ENCODE results near the gene RAPGEF6.

RAPGEF6 gene

GRCh38 chr5:131396015-131396414 lies 239.0 kb downstream of the RAPGEF6 start:
- no peaks in the 10 kb centered on the region for H3K9me3 ChIP-seq (ENCODE audit: severe bottlenecking)
- no peak for DNase-seq
- H3K4me3 ChIP-seq (ENCODE audit: low read depth, low read length) = no peak overlapping the region
- no peaks in the 10 kb centered on the region for H3K27me3 ChIP-seq (ENCODE audit: insufficient read depth, low read depth, severe bottlenecking)
- H3K36me3 ChIP-seq = peaks cover 11% of the 10 kb centered on the region
- no peak for TF ChIP-seq CTCF (IDR thresholded peaks at IDR 0.05; ENCODE audit: low read depth, low read length)
- H3K27ac ChIP-seq = no peak overlapping the region

GRCh38 chr5:131394128-131394527 lies 240.9 kb downstream of the RAPGEF6 start:
- peaks cover 11% of the 10 kb centered on the region for H3K36me3 ChIP-seq

GRCh38 chr5:131393498-131393968 lies 241.5 kb downstream of the RAPGEF6 start:
- DNase-seq = no peak
- Histone ChIP-seq H3K27ac (no peak overlapping the region), H3K9me3 (ENCODE audit: severe bottlenecking) (no peaks in the 10 kb centered on the region), H3K4me3 (ENCODE audit: low read depth, low read length) (no peak overlapping the region), H3K36me3 (peaks cover 11% of the 10 kb centered on the region), H3K27me3 (ENCODE audit: insufficient read depth, low read depth, severe bottlenecking) (no peaks in the 10 kb centered on the region)
- TF ChIP-seq CTCF (IDR thresholded peaks at IDR 0.05; ENCODE audit: low read depth, low read length) = no peak

More at GRCh38 chr5:131394128-131394527, 240.9 kb downstream of the RAPGEF6 start:
- no peaks in the 10 kb centered on the region for H3K9me3 ChIP-seq (ENCODE audit: severe bottlenecking)
- no peak for TF ChIP-seq CTCF (IDR thresholded peaks at IDR 0.05; ENCODE audit: low read depth, low read length)
- H3K27ac ChIP-seq = no peak overlapping the region
- no peaks in the 10 kb centered on the region for H3K27me3 ChIP-seq (ENCODE audit: insufficient read depth, low read depth, severe bottlenecking)
- no peak overlapping the region for H3K4me3 ChIP-seq (ENCODE audit: low read depth, low read length)
- DNase-seq = no peak

GRCh38 chr5:131392466-131393095 lies 242.4 kb downstream of the RAPGEF6 start:
- H3K4me3 ChIP-seq (ENCODE audit: low read depth, low read length) = no peak overlapping the region
- no peak for DNase-seq
- no peak overlapping the region for H3K27ac ChIP-seq
- H3K36me3 ChIP-seq = peaks cover 11% of the 10 kb centered on the region
- H3K27me3 ChIP-seq (ENCODE audit: insufficient read depth, low read depth, severe bottlenecking) = no peaks in the 10 kb centered on the region
- H3K9me3 ChIP-seq (ENCODE audit: severe bottlenecking) = no peaks in the 10 kb centered on the region
- no peak for TF ChIP-seq CTCF (IDR thresholded peaks at IDR 0.05; ENCODE audit: low read depth, low read length)

- no peak for TF ChIP-seq CTCF (IDR thresholded peaks at IDR 0.05; ENCODE audit: low read depth, low read length)
- Histone ChIP-seq H3K9me3 (ENCODE audit: severe bottlenecking) (no peaks in the 10 kb centered on the region), H3K36me3 (peaks cover 13% of the 10 kb centered on the region)
These were observed 245.2 kb downstream of the RAPGEF6 start for GRCh38 chr5:131389869-131390265.

More at GRCh38 chr5:131389869-131390265, 245.2 kb downstream of the RAPGEF6 start:
- DNase-seq = no peak
- H3K27me3 ChIP-seq (ENCODE audit: insufficient read depth, low read depth, severe bottlenecking) = no peaks in the 10 kb centered on the region
- no peak overlapping the region for H3K27ac ChIP-seq
- H3K4me3 ChIP-seq (ENCODE audit: low read depth, low read length) = no peak overlapping the region

Data from WERI-Rb-1 (cell line).